ENCODE data around the gene FBXO42.

FBXO42 gene

DNA sequence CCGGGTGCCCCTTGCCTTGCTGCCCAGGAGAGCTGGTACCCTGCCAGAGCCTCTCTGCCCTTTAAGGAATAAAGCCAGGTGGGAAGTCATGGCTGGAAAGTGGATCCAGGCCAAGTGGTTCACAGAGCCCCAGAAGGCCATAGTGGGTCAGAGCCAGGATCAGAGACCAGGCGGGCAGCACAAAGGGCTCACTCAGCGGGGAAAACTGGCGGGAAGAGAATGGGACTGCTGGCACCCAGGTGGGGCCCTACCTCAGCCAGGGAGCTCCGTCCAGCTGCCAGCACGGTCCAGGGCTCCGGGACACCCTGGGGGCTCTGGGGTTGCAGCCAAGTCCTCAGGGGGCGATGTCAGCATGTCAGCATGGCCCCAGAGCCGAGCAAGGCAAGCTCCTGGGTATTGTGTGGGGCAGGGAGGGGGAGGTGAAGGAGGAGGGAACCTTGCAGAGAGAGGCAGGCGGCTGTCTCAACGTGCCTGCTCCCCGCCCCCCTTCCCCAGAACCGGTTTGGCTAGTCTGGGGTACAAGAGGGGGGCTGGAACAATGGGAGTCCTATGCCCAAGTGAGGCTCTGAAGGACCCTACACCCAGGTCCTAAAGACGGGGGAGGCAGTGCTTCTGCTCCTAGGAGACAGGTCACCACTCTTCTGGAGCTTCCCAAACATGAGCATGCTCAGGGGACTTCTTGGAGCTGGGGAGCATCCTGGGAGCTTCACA lies 139.9 kb downstream of the FBXO42 start, which contains the start of gene ARHGEF19:
TSS of gene ARHGEF19 (minus strand) at position 402 of the 711 bp plus-strand sequence. CDS start 3,598 bp downstream, outside the sequence.
- H3K4me3 ChIP-seq (ENCODE audit: low read length): peak within 1 kb of the TSS; percentile 61
- TF ChIP-seq, protein P1, sequence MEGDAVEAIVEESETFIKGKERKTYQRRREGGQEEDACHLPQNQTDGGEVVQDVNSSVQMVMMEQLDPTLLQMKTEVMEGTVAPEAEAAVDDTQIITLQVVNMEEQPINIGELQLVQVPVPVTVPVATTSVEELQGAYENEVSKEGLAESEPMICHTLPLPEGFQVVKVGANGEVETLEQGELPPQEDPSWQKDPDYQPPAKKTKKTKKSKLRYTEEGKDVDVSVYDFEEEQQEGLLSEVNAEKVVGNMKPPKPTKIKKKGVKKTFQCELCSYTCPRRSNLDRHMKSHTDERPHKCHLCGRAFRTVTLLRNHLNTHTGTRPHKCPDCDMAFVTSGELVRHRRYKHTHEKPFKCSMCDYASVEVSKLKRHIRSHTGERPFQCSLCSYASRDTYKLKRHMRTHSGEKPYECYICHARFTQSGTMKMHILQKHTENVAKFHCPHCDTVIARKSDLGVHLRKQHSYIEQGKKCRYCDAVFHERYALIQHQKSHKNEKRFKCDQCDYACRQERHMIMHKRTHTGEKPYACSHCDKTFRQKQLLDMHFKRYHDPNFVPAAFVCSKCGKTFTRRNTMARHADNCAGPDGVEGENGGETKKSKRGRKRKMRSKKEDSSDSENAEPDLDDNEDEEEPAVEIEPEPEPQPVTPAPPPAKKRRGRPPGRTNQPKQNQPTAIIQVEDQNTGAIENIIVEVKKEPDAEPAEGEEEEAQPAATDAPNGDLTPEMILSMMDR (IDR thresholded peaks at IDR 0.05; ENCODE audit: insufficient read depth, low read depth, low read length, missing control alignments): no peak
- DNase-seq (ENCODE audit: low read depth): peak; percentile 66

DNA sequence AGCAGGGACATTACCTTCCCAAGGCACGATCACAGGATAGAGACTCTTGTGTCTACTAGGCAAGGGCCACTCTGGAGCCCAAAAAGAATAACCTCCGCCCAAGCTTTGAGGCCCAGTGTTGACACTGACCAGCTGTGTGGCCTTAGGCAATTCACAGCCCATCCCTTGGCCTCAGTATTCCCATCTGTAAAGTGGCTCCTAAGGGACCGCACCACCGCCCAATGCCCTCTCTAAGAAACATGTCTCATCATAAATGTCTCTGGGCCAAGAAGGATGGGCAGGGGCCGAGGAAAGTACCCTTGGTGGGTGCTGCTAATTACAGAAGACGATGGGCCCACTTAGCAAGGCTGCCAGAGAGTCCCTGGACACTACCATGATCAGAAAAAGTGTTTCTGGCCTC lies 140.5 kb downstream of the FBXO42 start:
- peak overlapping the region; percentile 61 for H3K4me3 ChIP-seq (ENCODE audit: low read length)
- TF ChIP-seq, protein P1 (IDR thresholded peaks at IDR 0.05; ENCODE audit: insufficient read depth, low read depth, low read length, missing control alignments): no peak
- DNase-seq (ENCODE audit: low read depth): no peak

DNA sequence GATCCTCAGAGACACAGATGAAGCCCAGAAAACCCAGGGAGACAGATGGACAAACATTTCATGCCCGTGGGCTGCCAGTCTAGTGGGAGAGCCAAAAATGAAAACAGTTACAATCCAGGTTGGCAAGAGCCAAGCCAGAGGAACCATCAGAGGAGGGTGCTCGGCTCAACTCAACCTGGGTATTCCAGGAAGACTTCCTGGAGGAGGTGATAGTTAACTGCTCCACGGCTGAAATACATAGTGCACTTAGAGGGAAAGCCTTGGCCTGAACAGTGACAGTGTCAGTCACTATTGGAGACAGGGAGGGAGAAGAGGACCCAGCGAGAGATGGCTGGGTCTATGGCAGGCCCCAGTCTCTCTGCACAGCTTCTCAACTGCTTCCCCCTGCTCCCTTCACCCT lies 141.7 kb downstream of the FBXO42 start:
- peak overlapping the region; percentile 61 for H3K4me3 ChIP-seq (ENCODE audit: low read length)
- TF ChIP-seq, protein P1 (IDR thresholded peaks at IDR 0.05; ENCODE audit: insufficient read depth, low read depth, low read length, missing control alignments): no peak
- DNase-seq (ENCODE audit: low read depth): no peak

DNA sequence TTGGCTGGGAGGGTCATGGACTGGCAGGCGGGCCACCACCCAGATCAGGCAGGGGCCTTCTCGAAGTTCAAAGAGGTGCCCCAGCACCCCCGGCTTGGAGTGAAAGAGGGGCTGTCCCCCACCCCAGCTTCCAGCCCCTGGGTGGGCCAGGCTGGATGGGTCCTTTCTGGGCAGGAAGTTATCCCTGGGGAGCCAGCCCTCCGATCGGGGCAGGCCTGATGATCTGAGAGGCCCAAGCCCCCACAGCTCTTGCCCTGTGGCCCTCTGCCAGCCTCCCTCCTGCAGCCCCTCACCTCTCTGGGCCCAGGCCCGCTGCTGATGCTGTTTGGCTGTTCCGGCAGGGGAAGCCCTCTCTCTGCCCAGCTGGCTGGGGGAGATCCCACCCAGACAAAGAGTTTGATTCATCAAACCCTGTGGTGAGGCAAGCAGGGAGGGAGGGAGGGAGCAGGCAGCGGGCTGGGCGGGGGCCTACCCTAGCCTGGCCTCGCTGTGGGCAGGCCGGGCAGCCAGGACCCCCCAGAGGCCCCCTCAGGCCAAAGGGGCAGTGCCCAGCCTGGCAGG lies 142.4 kb downstream of the FBXO42 start:
- TF ChIP-seq, protein P1 (IDR thresholded peaks at IDR 0.05; ENCODE audit: insufficient read depth, low read depth, low read length, missing control alignments): no peak
- peak overlapping the region; percentile 61 for H3K4me3 ChIP-seq (ENCODE audit: low read length)
- no peak for DNase-seq (ENCODE audit: low read depth)

DNA sequence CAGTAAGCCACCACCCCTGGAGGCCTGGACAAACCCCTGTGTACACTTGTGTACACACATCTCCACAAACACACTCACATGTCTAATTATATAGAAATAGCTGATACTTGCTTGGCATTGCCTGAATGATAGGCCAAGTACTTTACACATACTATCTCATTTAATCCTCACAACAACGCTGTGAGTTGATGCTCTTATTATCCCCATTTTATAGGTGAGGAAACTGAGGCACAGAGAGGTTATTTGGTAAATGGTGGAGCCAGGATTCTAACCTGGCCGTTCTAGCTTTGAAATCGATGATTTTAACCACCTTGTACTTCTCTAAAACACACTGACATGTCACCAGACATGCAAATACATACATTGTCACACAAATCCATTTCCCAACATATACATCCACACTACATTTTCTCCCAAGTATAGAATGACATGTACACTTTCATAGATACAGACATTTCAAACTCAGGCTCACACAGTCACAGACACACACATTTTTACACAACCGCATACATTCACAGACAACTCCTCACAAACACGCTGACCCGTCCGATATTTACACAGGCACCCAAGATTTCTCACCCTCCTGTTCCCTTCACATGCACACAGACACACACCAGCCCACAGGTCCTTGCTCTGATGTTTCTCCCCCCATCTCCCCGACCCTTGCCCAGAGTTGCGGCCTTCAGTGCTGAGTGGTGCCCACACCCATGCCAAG lies 143.0 kb downstream of the FBXO42 start:
- no peak for DNase-seq (ENCODE audit: low read depth)
- TF ChIP-seq, protein P1 (IDR thresholded peaks at IDR 0.05; ENCODE audit: insufficient read depth, low read depth, low read length, missing control alignments): no peak
- peak overlapping the region; percentile 61 for H3K4me3 ChIP-seq (ENCODE audit: low read length)

DNA sequence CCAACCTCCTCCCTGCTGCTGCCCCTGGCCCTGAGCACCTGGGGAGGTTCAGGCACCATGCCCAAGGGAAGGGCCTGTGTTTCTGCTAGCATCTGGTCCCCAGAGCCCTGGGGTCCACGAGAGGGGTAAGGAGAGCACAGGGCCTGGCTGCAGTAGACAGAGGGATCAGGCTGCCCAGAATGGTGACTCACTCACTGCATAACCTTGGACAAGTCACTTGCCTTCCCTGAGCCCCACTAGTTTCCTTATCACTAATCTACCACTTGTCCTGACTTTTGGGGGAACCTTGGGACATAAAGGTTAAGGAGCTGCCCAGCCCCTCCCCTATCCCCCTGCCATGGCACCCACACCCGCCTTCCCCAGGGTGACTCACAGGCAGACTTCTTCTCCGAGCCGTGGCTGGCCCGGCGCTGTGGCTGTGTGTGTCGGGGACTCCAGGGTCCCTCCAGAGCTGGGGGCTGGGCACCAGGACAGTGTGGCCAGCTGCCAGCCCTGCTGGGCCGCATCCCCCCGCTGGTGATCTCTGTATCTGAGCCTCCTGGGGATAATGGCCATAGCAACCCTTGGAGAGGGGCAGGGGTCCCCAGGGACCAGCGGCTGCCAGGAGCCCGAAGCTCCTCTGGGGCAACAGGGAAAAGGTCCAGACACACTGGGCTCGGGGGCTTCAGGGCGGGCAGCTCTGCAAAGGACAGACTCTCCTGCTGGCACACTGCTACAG lies 143.9 kb downstream of the FBXO42 start:
- H3K4me3 ChIP-seq (ENCODE audit: low read length): no peak overlapping the region
- peak; percentile 42 for DNase-seq (ENCODE audit: low read depth)
- TF ChIP-seq, protein P1 (IDR thresholded peaks at IDR 0.05; ENCODE audit: insufficient read depth, low read depth, low read length, missing control alignments): no peak

Measured in epithelial cell of esophagus (primary cell).